ENCODE data around the gene TDRKH. TPM values are rescaled to one million over a fixed set of nuclear protein-coding genes. Genes with fewer than 3 reads are reported as not detected.
"Not testable (repeated sequence)": the region's sequence is repeated elsewhere in the genome, so short reads cannot be mapped to it uniquely, and the experiment has no call there.

The TDRKH gene
- total and polyA plus RNA-seq, 2 donors: 3.1 to 4.2 TPM

- H3K4me1 ChIP-seq (ENCODE audit: insufficient read depth): no peaks in the 10 kb centered on the region
- no peaks in the 10 kb centered on the region for H3K36me3 ChIP-seq (ENCODE audit: insufficient read depth)
- no peak overlapping the region for H3K4me3 ChIP-seq (ENCODE audit: low read depth, low read length)
- H3K27ac ChIP-seq (ENCODE audit: low read depth): no peak overlapping the region
- no peak for DNase-seq (ENCODE audit: extremely low spot score)
- 96% methylated on average over 3 of the region's 3 CpGs for WGBS
Measured at GRCh38 chr1:151803915-151804314, 13.6 kb upstream of the TDRKH start.

DNA sequence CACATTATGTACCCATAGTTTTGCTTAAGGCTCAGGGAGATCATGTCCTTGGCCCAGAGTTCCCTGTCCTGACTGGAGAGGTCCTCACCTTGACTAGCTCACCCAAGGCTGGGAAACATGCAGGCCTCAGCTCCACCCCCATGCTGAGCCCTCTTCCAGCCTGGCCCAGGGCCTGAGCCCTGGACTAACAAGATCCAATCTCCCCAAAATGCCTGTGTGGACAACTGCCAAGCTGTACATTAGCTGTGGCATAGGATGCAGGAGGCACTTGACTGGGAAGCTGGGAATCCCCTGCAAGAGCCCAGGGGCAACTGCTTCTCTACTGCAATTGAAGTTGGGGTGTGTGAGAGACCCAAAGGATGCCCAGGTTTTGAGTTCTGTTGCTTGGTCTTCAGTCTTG lies 12.9 kb upstream of the TDRKH start:
- no peaks in the 10 kb centered on the region for H3K36me3 ChIP-seq (ENCODE audit: insufficient read depth)
- H3K4me3 ChIP-seq (ENCODE audit: low read depth, low read length): no peak overlapping the region
- DNase-seq (ENCODE audit: extremely low spot score): no peak
- no peaks in the 10 kb centered on the region for H3K4me1 ChIP-seq (ENCODE audit: insufficient read depth)
- no peak overlapping the region for H3K27ac ChIP-seq (ENCODE audit: low read depth)

- 89% methylated on average over 5 of the region's 5 CpGs for WGBS
- no peaks in the 10 kb centered on the region for H3K36me3 ChIP-seq (ENCODE audit: insufficient read depth)
- no peak for DNase-seq (ENCODE audit: extremely low spot score)
- no peaks in the 10 kb centered on the region for H3K4me1 ChIP-seq (ENCODE audit: insufficient read depth)
- H3K4me3 ChIP-seq (ENCODE audit: low read depth, low read length): no peak overlapping the region
- H3K27ac ChIP-seq (ENCODE audit: low read depth): no peak overlapping the region
Measured at GRCh38 chr1:151802372-151802771, 12.1 kb upstream of the TDRKH start.

- WGBS: 79% methylated on average over 7 of the region's 7 CpGs
- Histone ChIP-seq H3K36me3 (ENCODE audit: insufficient read depth) (no peaks in the 10 kb centered on the region), H3K27ac (ENCODE audit: low read depth) (no peak overlapping the region), H3K4me1 (ENCODE audit: insufficient read depth) (no peaks in the 10 kb centered on the region), H3K4me3 (ENCODE audit: low read depth, low read length) (no peak overlapping the region)
- no peak for DNase-seq (ENCODE audit: extremely low spot score)
Measured at GRCh38 chr1:151801846-151802245, 11.5 kb upstream of the TDRKH start.

DNA sequence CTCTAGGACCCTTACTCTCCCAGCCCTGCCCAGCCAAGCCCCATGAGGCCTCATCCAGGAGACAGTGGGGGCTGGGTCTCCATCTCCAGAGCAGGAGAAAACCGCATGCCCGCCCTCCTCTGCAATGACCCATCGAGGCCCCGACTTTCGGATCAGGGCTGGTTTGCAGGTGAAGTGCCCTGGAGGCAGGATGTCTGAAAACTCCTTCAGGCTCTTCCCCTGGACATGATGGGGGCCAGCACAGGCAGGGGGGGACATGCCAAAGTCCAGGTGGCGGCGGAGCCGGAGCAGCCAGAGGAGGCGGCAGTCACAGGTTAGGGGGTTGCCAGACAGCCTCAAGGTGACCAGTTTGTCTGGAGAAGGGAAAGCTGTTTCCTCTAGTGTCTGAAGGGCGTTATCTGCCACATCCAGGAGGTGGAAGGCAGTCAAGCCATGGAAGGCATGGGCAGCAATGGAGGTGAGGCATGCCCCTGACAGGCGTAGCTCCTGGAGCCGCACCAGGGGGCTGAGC lies 11.1 kb upstream of the TDRKH start:
- WGBS: 91% methylated on average over 12 of the region's 12 CpGs
- DNase-seq (ENCODE audit: extremely low spot score): no peak
- Histone ChIP-seq H3K36me3 (ENCODE audit: insufficient read depth) (no peaks in the 10 kb centered on the region), H3K27ac (ENCODE audit: low read depth) (no peak overlapping the region), H3K4me1 (ENCODE audit: insufficient read depth) (no peaks in the 10 kb centered on the region), H3K4me3 (ENCODE audit: low read depth, low read length) (no peak overlapping the region)

DNA sequence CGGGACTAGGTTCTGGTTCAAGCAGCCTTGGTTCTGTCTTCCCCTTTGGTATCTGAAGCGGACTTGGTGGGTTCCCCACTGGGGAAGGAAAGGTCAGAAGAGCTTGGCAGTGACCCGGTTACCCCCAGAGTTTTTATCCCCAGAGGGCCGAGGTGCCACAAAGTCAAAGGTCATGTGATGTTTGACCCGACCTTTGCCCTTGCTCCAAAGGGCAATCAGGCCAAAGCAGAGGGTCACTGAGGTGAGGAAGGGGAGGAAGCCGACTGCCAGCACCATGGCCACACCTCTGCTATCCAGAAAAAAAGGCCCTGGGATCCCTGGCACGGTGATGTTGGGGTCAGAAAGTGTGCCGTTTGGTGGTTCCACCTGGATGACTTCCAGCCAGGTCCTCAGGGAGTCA lies 10.5 kb upstream of the TDRKH start:
- 62% methylated on average over 8 of the region's 8 CpGs for WGBS
- no peak for DNase-seq (ENCODE audit: extremely low spot score)
- H3K36me3 ChIP-seq (ENCODE audit: insufficient read depth): no peaks in the 10 kb centered on the region
- H3K27ac ChIP-seq (ENCODE audit: low read depth): no peak overlapping the region
- no peaks in the 10 kb centered on the region for H3K4me1 ChIP-seq (ENCODE audit: insufficient read depth)
- H3K4me3 ChIP-seq (ENCODE audit: low read depth, low read length): no peak overlapping the region

DNA sequence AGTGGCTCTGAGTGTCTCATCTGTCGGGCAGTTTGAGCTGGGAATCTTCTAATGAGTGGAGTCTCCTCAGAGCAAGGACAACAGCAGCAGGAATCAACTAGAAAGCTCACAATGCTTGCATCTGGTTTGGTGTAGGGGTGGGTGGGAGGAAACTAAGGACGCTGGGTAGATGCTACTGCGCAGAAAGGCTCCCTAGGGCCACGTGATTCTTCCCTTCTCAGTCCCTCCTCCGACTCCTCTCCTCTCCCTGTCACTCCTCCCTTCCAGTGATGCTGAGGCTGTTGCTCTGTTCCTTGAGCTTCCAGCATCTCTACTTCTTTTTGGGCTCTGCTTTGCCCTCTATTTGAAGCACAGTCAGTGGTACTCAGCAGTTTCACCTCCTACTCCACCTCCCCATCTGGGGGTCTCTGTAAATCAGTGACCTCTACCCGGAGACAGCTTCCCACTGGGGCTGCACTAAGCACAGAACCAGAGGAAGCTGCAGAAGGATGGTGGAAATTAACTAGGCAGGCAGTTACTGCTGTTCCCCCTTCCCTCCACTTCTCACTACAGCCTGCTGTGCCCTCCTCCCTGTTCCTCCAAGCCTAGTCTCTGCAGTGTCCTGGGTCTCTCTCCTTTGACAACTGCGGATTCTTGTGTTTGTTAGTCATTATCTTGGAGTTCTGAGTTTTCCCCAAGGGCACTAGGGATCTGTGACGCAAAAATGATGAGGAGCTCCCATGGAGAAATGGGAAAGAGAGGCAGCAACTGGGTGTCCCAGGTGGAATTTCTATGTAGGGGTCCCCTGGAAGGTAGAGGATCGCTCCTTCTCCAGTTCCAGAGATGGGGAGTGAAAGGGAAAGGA lies 9.1 kb upstream of the TDRKH start:
- no peaks in the 10 kb centered on the region for H3K4me1 ChIP-seq (ENCODE audit: insufficient read depth)
- H3K36me3 ChIP-seq (ENCODE audit: insufficient read depth): no peaks in the 10 kb centered on the region
- no peak overlapping the region for H3K27ac ChIP-seq (ENCODE audit: low read depth)
- DNase-seq (ENCODE audit: extremely low spot score): no peak
- no peak overlapping the region for H3K4me3 ChIP-seq (ENCODE audit: low read depth, low read length)
- 47% methylated on average over 9 of the region's 9 CpGs for WGBS

- no peak for DNase-seq (ENCODE audit: extremely low spot score)
- no peaks in the 10 kb centered on the region for H3K36me3 ChIP-seq (ENCODE audit: insufficient read depth)
- no peak overlapping the region for H3K4me3 ChIP-seq (ENCODE audit: low read depth, low read length)
- WGBS: 88% methylated on average over 5 of the region's 5 CpGs
- no peak overlapping the region for H3K27ac ChIP-seq (ENCODE audit: low read depth)
- no peaks in the 10 kb centered on the region for H3K4me1 ChIP-seq (ENCODE audit: insufficient read depth)
Measured at GRCh38 chr1:151798571-151798970, 8.3 kb upstream of the TDRKH start.

DNA sequence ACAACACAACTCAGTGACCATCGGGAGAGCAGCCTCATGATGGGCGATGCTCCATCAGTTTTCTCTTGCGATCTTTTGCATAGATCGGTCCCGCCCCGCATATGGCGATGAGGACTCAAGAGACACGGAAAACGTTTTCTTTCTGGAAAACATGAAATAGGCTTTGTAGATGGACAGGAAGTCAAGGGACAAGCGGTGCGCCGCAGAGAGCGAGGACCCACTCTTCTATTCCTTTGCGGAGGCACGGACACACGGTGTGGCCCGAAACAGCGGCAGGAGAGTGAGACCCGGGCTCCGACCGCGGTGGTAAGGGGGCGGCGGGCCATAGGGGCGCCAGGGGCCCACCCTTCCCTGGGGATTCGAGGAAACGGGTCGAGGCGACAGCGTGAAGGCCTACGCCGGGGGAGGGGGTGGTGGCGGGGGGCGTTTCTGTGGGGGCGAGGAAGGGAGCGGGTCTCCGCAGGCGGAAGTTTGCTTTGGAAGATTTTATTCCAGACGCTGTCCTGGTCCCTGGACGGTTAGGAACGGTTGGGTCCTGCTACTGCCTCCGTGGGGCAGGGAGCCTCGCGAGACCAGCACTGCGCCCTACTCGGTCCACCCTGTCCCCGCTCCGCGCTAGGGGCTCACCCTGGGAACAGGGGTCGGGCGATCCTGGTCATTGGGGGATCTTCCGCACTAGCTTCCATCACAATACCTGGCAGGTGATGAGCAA lies 796 bp upstream of the TDRKH start:
- no peaks in the 10 kb centered on the region for H3K4me1 ChIP-seq (ENCODE audit: insufficient read depth)
- WGBS: 1% methylated on average over 52 of the region's 52 CpGs
- DNase-seq (ENCODE audit: extremely low spot score): no peak
- no peaks in the 10 kb centered on the region for H3K36me3 ChIP-seq (ENCODE audit: insufficient read depth)
- no peak overlapping the region for H3K27ac ChIP-seq (ENCODE audit: low read depth)
- H3K4me3 ChIP-seq (ENCODE audit: low read depth, low read length): peak overlapping the region; percentile 62

- no peaks in the 10 kb centered on the region for H3K4me1 ChIP-seq (ENCODE audit: insufficient read depth)
- no peak overlapping the region for H3K4me3 ChIP-seq (ENCODE audit: low read depth, low read length)
- H3K27ac ChIP-seq (ENCODE audit: low read depth): no peak overlapping the region
- no peaks in the 10 kb centered on the region for H3K36me3 ChIP-seq (ENCODE audit: insufficient read depth)
- no peak for DNase-seq (ENCODE audit: extremely low spot score)
- WGBS: 89% methylated on average over 3 of the region's 3 CpGs
Measured at GRCh38 chr1:151787689-151788088, 2.6 kb downstream of the TDRKH start.

GRCh38 chr1:151783796-151784195 lies 6.5 kb downstream of the TDRKH start:
- DNase-seq (ENCODE audit: extremely low spot score): no peak
- no peak overlapping the region for H3K27ac ChIP-seq (ENCODE audit: low read depth)
- no peaks in the 10 kb centered on the region for H3K4me1 ChIP-seq (ENCODE audit: insufficient read depth)
- no peak overlapping the region for H3K4me3 ChIP-seq (ENCODE audit: low read depth, low read length)
- H3K36me3 ChIP-seq (ENCODE audit: insufficient read depth): peaks cover 1% of the 10 kb centered on the region
- WGBS: 68% methylated on average over 2 of the region's 2 CpGs

- H3K4me3 ChIP-seq (ENCODE audit: low read depth, low read length): no peak overlapping the region
- DNase-seq (ENCODE audit: extremely low spot score): no peak
- 78% methylated on average over 3 of the region's 3 CpGs for WGBS
- peaks cover 1% of the 10 kb centered on the region for H3K36me3 ChIP-seq (ENCODE audit: insufficient read depth)
- no peaks in the 10 kb centered on the region for H3K4me1 ChIP-seq (ENCODE audit: insufficient read depth)
- no peak overlapping the region for H3K27ac ChIP-seq (ENCODE audit: low read depth)
Measured at GRCh38 chr1:151782741-151783140, 7.6 kb downstream of the TDRKH start.

GRCh38 chr1:151782026-151782425 lies 8.3 kb downstream of the TDRKH start:
- 79% methylated on average over 5 of the region's 5 CpGs for WGBS
- DNase-seq (ENCODE audit: extremely low spot score); H3K4me3 ChIP-seq (ENCODE audit: low read depth, low read length); H3K36me3 ChIP-seq (ENCODE audit: insufficient read depth); H3K27ac ChIP-seq (ENCODE audit: low read depth); H3K4me1 ChIP-seq (ENCODE audit: insufficient read depth): not testable (repeated sequence)

GRCh38 chr1:151780736-151781135 lies 9.6 kb downstream of the TDRKH start:
- DNase-seq (ENCODE audit: extremely low spot score); H3K4me1 ChIP-seq (ENCODE audit: insufficient read depth); H3K4me3 ChIP-seq (ENCODE audit: low read depth, low read length); H3K27ac ChIP-seq (ENCODE audit: low read depth); H3K36me3 ChIP-seq (ENCODE audit: insufficient read depth): not testable (repeated sequence)
- 92% methylated on average over 5 of the region's 5 CpGs for WGBS

Measured in urinary bladder (tissue), 4 donors.